D341Med (cell line): ENCODE data around the gene MRPS14.

Experiments
- DNase-seq: peaks from one replicate; pipeline ENCODE4 v3.0.0; 2012; ENCODE audit warnings: low spot score

MRPS14 gene

GRCh38 chr1:174984952-174985351, 38.3 kb downstream of the MRPS14 start:
- no peak for DNase-seq

GRCh38 chr1:174982971-174983689, 40.1 kb downstream of the MRPS14 start:
- DNase-seq = peak; percentile 36

DNA sequence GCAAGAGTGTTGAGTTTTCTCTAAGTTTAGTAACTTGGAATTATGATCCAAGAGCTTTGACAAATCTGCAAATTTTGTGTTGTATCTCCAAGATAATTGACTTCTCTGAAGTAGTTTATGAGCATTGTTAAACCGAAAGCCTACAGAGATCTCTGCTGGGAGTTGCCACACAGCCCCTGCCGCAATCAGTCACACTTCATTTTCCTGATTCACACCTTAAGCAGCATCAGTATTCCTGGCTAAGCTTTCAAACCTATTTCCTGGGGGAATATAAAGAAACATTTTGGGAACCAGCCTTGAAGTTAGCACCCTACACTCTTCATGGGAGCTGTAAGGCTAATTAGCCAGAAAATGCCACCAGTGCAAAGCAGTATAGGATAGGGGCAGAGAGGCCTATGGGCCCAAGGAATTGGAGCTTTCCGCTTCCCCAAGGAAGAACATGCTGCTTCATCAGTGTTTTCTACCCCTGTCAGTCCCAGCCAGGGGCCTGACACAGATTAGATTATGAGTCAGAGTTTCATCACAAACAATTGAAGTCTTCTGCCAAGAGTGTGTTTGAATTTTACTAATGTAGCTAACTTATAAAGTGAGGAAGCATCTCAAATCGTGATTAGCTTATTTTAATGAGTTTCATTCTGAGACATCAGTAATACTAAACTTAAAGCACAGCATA, 46.7 kb downstream of the MRPS14 start:
- no peak for DNase-seq

DNA sequence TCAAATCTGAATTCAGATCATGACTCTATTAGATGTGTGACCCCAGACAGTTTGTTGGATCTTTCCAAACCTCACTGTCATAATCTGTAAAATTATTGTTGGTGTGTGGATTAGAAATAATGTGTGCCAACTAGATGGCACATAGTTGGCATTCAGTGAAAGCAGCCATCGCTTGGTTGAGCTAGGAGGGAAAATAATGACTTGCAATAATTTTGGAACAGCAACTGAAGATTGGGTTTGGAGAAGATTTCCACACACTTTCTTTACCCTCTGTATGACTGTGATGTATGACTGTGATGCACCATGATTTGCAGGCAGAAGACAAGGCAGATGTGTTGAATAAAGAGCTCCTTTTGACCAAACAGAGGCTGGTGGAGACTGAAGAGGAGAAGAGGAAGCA, 47.5 kb downstream of the MRPS14 start:
- DNase-seq = no peak

- DNase-seq = no peak
Measured at GRCh38 chr1:174974711-174975119, 48.5 kb downstream of the MRPS14 start.

- DNase-seq = no peak
Measured at GRCh38 chr1:174971902-174972301, 51.3 kb downstream of the MRPS14 start.

DNA sequence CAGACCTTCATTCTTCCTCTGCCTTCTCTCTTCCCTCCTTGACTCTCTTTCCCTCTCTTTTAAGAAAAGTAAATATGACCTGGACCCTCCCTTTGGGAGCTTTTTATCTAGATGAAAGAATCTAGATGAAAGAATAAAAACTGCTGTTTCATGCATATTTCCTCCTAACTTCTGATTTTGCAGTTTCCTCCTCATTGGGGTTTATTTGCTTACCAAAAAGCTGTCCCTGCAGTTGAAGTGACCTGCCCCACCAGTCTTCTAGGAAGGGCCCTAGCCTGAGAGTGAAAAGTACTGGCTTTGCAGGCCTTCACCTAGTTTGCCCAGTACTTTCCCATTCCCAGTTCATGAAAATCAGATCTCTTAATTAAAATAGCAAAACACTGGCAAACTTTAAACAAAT, 51.8 kb downstream of the MRPS14 start:
- no peak for DNase-seq

DNA sequence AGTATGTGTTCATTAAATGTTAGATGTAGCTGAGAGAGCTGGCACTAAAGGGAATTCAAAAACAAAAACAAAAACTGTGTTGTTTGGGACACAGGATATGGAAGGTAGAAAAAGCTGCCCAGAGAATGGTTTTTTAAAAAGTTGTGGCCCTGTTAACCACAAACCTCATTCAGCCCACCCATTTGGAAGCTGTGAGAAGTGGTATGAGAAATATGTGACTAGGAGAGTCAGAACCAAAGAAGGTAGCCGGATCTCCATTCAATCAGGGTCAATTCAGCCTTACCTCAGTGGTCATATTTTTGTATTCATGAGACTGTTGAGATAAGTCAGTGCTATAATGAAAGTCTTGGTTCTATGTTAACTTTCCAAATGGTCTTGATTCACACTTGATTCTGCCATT, 53.2 kb downstream of the MRPS14 start:
- DNase-seq = no peak

DNA sequence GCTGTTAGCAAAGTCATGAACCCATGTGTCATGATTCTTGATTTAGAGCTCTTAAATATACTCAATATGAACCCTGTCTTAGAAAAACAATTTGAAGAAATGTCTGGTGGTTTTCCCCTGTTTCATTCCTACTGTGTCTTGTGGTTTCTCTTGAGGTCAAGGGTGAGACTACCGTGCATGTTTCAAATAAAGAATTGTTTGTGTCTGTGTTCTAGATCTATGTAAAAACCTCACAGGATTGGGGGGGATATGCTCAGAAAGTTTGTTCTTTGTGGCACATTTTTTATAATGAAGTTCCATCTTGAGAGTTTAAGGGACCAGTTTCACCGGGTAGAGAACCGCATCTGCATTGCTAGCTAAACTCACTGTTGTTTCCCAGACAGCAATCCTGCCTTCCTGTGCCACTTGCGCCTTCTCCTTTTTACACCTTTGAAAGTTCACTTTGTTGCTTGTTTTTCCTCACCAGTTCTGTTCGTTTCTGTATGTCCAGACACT, 54.4 kb downstream of the MRPS14 start:
- DNase-seq = no peak

GRCh38 chr1:174967845-174968705, 55.1 kb downstream of the MRPS14 start:
- no peak for DNase-seq

GRCh38 chr1:174966008-174966572, 57.1 kb downstream of the MRPS14 start:
- DNase-seq = no peak

GRCh38 chr1:174965362-174966007, 57.7 kb downstream of the MRPS14 start:
- DNase-seq = no peak

DNA sequence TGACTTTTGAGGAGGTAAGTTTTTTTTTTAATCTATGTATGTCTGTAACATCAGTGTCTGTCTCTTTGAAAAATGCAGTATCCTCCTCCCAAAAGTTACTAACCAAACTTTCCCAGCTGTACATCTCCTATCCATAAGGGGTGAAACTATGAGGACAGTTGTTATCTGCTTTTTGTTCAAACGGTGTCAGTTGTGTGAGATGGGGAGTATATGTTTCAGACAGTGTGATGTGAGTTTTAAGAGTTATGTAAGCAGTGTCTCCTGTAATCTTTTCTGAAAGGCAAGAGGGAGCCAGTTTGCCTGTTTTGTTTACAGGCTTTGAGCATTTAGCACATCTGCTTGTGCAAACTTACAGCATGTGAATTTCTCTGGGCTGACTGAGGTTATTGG, 58.3 kb downstream of the MRPS14 start:
- no peak for DNase-seq

GRCh38 chr1:174964261-174964971, 58.8 kb downstream of the MRPS14 start:
- DNase-seq = no peak

DNA sequence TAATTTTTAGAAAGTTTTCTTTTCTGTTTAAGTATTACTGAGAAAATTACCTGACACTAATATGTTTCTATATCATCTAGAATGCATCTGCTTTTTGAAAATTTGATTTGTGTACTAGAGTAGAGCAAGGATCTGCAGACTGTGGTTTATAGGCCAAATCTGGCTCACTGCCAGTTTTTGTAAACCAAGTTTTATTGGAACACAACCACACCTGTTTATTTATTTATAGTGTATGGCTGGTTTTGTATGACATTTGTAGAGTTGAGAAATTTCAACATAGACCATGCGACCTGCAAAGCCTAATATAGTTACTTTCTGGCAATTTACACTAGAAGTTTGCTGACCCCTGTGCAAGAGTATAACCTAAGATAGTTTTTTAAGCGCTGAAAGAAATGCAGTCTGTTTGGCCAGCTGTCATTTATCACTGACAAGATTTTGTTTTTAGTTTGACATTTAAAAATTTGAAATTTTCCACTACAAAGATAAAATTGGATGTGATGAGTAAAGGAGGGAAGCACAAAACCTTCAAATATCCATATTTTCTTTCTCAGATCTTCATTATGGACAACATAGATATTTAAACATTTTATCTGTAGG, 59.6 kb downstream of the MRPS14 start:
- DNase-seq = no peak
